Large intestine (tissue), 3 donors: Measurements from ENCODE around the gene B3GALT6. TPM values are rescaled to one million over a fixed set of nuclear protein-coding genes. Genes with fewer than 3 reads are reported as not detected.

ENCODE experiments used
- DNase-seq, 2 donors: peaks; one replicate each; pipeline versions ENCODE4 v3.0.0 to v3.0.0-alpha.2; 2013
- H3K27ac ChIP-seq: one replicate; pipeline ENCODE4 v1.5.1; 2013; ENCODE audit warnings: low read length
- H3K27me3 ChIP-seq: 2 replicates; pipeline ENCODE4 v1.6.1; 2013; ENCODE audit warnings: low read length; ENCODE audit not compliant: control insufficient read depth, insufficient read depth
- H3K36me3 ChIP-seq: 2 replicates; pipeline ENCODE4 v1.6.1; 2013; ENCODE audit warnings: low read length; ENCODE audit not compliant: control insufficient read depth, insufficient read depth
- H3K4me1 ChIP-seq: one replicate; pipeline ENCODE4 v1.6.1; 2013; ENCODE audit warnings: low read length; ENCODE audit not compliant: control insufficient read depth, insufficient read depth
- H3K4me3 ChIP-seq: one replicate; pipeline ENCODE4 v1.5.1; 2013; ENCODE audit warnings: low read length
- H3K9me3 ChIP-seq: one replicate; pipeline ENCODE4 v1.6.1; 2013; ENCODE audit warnings: mild to moderate bottlenecking, low read depth, low read length, moderate library complexity; ENCODE audit not compliant: control insufficient read depth
- WGBS: methylation state at CpG from one replicate; pipeline ENCODE4 v1.1.5; 2013; ENCODE audit warnings: low lambda C conversion rate; ENCODE audit not compliant: insufficient coverage; 5-methylcytosine and 5-hydroxymethylcytosine counted together
- polyA plus RNA-seq: library from polyadenylated mRNA; unstranded; fragments of 120-200 nt; gene quantifications from one replicate; pipeline ENCODE4 v1.2.1, GENCODE V29; 2013

B3GALT6 gene
- polyA plus RNA-seq, 1 donor: 16.1 TPM

GRCh38 chr1:1240348-1240732 lies 8.3 kb downstream of the B3GALT6 start:
- Histone ChIP-seq H3K27me3 (peaks cover 37% of the 10 kb centered on the region), H3K27ac (no peak overlapping the region), H3K4me1 (peaks cover 36% of the 10 kb centered on the region), H3K9me3 (peaks cover 12% of the 10 kb centered on the region), H3K36me3 (no peaks in the 10 kb centered on the region), H3K4me3 (no peak overlapping the region)
- WGBS: no CpG with 5 or more reads among the region's 11 CpGs
- DNase-seq: no peak

- Histone ChIP-seq H3K4me1 (peaks cover 35% of the 10 kb centered on the region), H3K27ac (no peak overlapping the region), H3K4me3 (no peak overlapping the region), H3K36me3 (no peaks in the 10 kb centered on the region), H3K27me3 (peaks cover 44% of the 10 kb centered on the region), H3K9me3 (peaks cover 17% of the 10 kb centered on the region)
- WGBS: no CpG with 5 or more reads among the region's 23 CpGs
- no peak for DNase-seq
Observed at GRCh38 chr1:1240822-1241587, 9.0 kb downstream of the B3GALT6 start.

- Histone ChIP-seq H3K9me3 (peaks cover 17% of the 10 kb centered on the region), H3K4me3 (no peak overlapping the region), H3K36me3 (no peaks in the 10 kb centered on the region), H3K27me3 (peaks cover 48% of the 10 kb centered on the region), H3K27ac (no peak overlapping the region), H3K4me1 (peaks cover 28% of the 10 kb centered on the region)
- no peak for DNase-seq
- WGBS: no CpG with 5 or more reads among the region's 26 CpGs
Observed at GRCh38 chr1:1241588-1242219, 9.7 kb downstream of the B3GALT6 start.

- peaks cover 12% of the 10 kb centered on the region for H3K9me3 ChIP-seq
- DNase-seq: no peak
- H3K36me3 ChIP-seq: no peaks in the 10 kb centered on the region
- H3K27ac ChIP-seq: no peak overlapping the region
- peaks cover 18% of the 10 kb centered on the region for H3K4me1 ChIP-seq
- WGBS: no CpG with 5 or more reads among the region's 41 CpGs
- peaks cover 53% of the 10 kb centered on the region for H3K27me3 ChIP-seq
- no peak overlapping the region for H3K4me3 ChIP-seq
Observed at GRCh38 chr1:1242461-1243265, 10.6 kb downstream of the B3GALT6 start.

- no peak for DNase-seq
- peak overlapping the region; percentile 69 for H3K4me3 ChIP-seq
- WGBS: no CpG with 5 or more reads among the region's 23 CpGs
Observed at GRCh38 chr1:1243266-1243660, 11.2 kb downstream of the B3GALT6 start.

GRCh38 chr1:1243807-1244191 lies 11.8 kb downstream of the B3GALT6 start:
- DNase-seq: no peak
- Histone ChIP-seq H3K36me3 (no peaks in the 10 kb centered on the region), H3K4me1 (peaks cover 8% of the 10 kb centered on the region), H3K27ac (peak overlapping the region; percentile 43), H3K4me3 (peak overlapping the region; percentile 69), H3K27me3 (peaks cover 48% of the 10 kb centered on the region), H3K9me3 (peaks cover 12% of the 10 kb centered on the region)
- WGBS: no CpG with 5 or more reads among the region's 23 CpGs

More at GRCh38 chr1:1243266-1243660, 11.2 kb downstream of the B3GALT6 start:
- Histone ChIP-seq H3K27ac (no peak overlapping the region), H3K36me3 (no peaks in the 10 kb centered on the region), H3K27me3 (peaks cover 53% of the 10 kb centered on the region), H3K9me3 (peaks cover 12% of the 10 kb centered on the region), H3K4me1 (peaks cover 12% of the 10 kb centered on the region)

- Histone ChIP-seq H3K4me1 (peaks cover 8% of the 10 kb centered on the region), H3K4me3 (peak overlapping the region; percentile 69), H3K36me3 (no peaks in the 10 kb centered on the region), H3K9me3 (peaks cover 12% of the 10 kb centered on the region), H3K27ac (peak overlapping the region; percentile 43), H3K27me3 (peaks cover 43% of the 10 kb centered on the region)
- DNase-seq: peak; percentile 71 to 85
- no CpG with 5 or more reads among the region's 30 CpGs for WGBS
Observed at GRCh38 chr1:1244192-1244811, 12.3 kb downstream of the B3GALT6 start.

- no peaks in the 10 kb centered on the region for H3K4me1 ChIP-seq
- no peak for DNase-seq
- H3K9me3 ChIP-seq: peaks cover 5% of the 10 kb centered on the region
- no CpG with 5 or more reads among the region's 23 CpGs for WGBS
- H3K27me3 ChIP-seq: peaks cover 33% of the 10 kb centered on the region
- no peak overlapping the region for H3K27ac ChIP-seq
- no peak overlapping the region for H3K4me3 ChIP-seq
- H3K36me3 ChIP-seq: no peaks in the 10 kb centered on the region
Observed at GRCh38 chr1:1245178-1245816, 13.3 kb downstream of the B3GALT6 start.

GRCh38 chr1:1245817-1246576 lies 14.0 kb downstream of the B3GALT6 start:
- H3K27me3 ChIP-seq: peaks cover 29% of the 10 kb centered on the region
- WGBS: no CpG with 5 or more reads among the region's 45 CpGs
- no peaks in the 10 kb centered on the region for H3K4me1 ChIP-seq
- no peak overlapping the region for H3K4me3 ChIP-seq
- peaks cover 5% of the 10 kb centered on the region for H3K9me3 ChIP-seq
- no peaks in the 10 kb centered on the region for H3K36me3 ChIP-seq
- H3K27ac ChIP-seq: no peak overlapping the region
- DNase-seq: no peak
